Colonic mucosa (tissue), 4 donors: ENCODE measurements around the gene DZANK1. TPM values are rescaled to one million over a fixed set of nuclear protein-coding genes. Genes with fewer than 3 reads are reported as not detected.
"Not testable (repeated sequence)": the region's sequence is repeated elsewhere in the genome, so short reads cannot be mapped to it uniquely, and the experiment has no call there.

ENCODE experiments used
- DNase-seq: peaks from one replicate; pipeline ENCODE4 v3.0.0-alpha.2; 2020
- H3K27ac ChIP-seq: fragments of 200-600 bp; one replicate; pipeline ENCODE4 v1.8.0; 2021
- H3K27me3 ChIP-seq: fragments of 200-600 bp; one replicate; pipeline ENCODE4 v1.8.0; 2021
- H3K36me3 ChIP-seq: fragments of 200-600 bp; one replicate; pipeline ENCODE4 v1.8.0; 2021
- H3K4me1 ChIP-seq: fragments of 200-600 bp; one replicate; pipeline ENCODE4 v1.8.0; 2021; ENCODE audit warnings: mild to moderate bottlenecking
- H3K4me3 ChIP-seq: fragments of 200-600 bp; one replicate; pipeline ENCODE4 v1.8.0; 2021
- H3K9ac ChIP-seq, 2 donors: one replicate each; pipeline ENCODE4 v1.7.0; 2013; ENCODE audit warnings: control low read depth in 2 of 2, low read depth in 2 of 2, low read length in 2 of 2
- H3K9me3 ChIP-seq: fragments of 200-600 bp; one replicate; pipeline ENCODE4 v1.8.0; 2021
- intact Hi-C: fragments of 100-400 bp; cut with DNase I; formaldehyde crosslinking; loops from one replicate; pipeline ENCODE4 v1.14.1; 2022
- microRNA-seq: library from miRNA; unstranded; fragments of <30 nt; microRNA quantifications from one replicate; pipeline ENCODE4, GENCODE V29; 2019
- total RNA-seq, 2 donors: library from RNA; stranded (reverse); fragmentation: NEBNext Ultra II Directional in 1 of 2; extraction: Animal tissue kit (Norgen Biotek cat#: 25700) in 1 of 2; gene quantifications; one replicate each; pipeline ENCODE4 v1.2.1, GENCODE V29; 2021
- TF ChIP-seq, protein P1 (sequence below): fragments of 200-600 bp; IDR thresholded peaks from one replicate; pipeline ENCODE4 v1.8.0; 2022; ENCODE audit warnings: antibody characterized with exemption, mild to moderate bottlenecking
- donor health status: healthy.
- donor health status: DM: no; HTN: no; CAD: no.
- donor health status: DM: no; HTN: no; CAD: no.

The DZANK1 gene
- total RNA-seq, 2 donors from 2014 or later: 1.2 to 1.4 TPM

DNA sequence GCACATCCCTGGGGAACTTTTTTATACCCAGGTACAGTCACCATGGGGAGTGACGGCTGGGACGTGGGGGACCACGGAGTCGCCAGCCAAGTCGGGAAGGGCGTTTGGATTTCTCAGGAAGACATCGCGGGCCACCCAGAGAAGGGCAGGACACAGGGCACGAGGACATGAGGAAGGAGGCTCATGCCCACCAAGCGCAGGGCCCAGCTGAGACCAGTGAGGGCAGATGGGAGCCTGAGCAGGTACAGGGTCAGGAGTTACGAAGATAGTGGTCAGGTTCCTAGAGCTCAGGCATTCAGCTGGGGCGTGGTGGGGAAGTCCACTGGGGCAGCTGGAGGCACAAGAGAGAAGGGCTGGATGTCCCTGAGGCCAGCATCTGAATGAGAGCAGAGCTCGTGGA lies 103.9 kb downstream of the DZANK1 start:
- H3K4me3 ChIP-seq: no peak overlapping the region
- H3K27me3 ChIP-seq: no peaks in the 10 kb centered on the region
- DNase-seq: no peak
- TF ChIP-seq, protein P1, sequence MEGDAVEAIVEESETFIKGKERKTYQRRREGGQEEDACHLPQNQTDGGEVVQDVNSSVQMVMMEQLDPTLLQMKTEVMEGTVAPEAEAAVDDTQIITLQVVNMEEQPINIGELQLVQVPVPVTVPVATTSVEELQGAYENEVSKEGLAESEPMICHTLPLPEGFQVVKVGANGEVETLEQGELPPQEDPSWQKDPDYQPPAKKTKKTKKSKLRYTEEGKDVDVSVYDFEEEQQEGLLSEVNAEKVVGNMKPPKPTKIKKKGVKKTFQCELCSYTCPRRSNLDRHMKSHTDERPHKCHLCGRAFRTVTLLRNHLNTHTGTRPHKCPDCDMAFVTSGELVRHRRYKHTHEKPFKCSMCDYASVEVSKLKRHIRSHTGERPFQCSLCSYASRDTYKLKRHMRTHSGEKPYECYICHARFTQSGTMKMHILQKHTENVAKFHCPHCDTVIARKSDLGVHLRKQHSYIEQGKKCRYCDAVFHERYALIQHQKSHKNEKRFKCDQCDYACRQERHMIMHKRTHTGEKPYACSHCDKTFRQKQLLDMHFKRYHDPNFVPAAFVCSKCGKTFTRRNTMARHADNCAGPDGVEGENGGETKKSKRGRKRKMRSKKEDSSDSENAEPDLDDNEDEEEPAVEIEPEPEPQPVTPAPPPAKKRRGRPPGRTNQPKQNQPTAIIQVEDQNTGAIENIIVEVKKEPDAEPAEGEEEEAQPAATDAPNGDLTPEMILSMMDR: no peak
- no peaks in the 10 kb centered on the region for H3K4me1 ChIP-seq
- no peaks in the 10 kb centered on the region for H3K36me3 ChIP-seq
- H3K9me3 ChIP-seq: no peaks in the 10 kb centered on the region
- H3K9ac ChIP-seq: no peak overlapping the region
- no peak overlapping the region for H3K27ac ChIP-seq
- intact Hi-C loops: no loop called here

- Histone ChIP-seq H3K27ac (no peak overlapping the region), H3K36me3 (no peaks in the 10 kb centered on the region), H3K27me3 (no peaks in the 10 kb centered on the region), H3K9ac (no peak overlapping the region), H3K4me1 (no peaks in the 10 kb centered on the region), H3K4me3 (no peak overlapping the region), H3K9me3 (no peaks in the 10 kb centered on the region)
- intact Hi-C loops: no loop called here
- TF ChIP-seq, protein P1: no peak
- no peak for DNase-seq
Observed at GRCh38 chr20:18361678-18362077, 105.2 kb downstream of the DZANK1 start.

GRCh38 chr20:18360635-18361034 lies 106.2 kb downstream of the DZANK1 start:
- intact Hi-C loops: no loop called here
- no peaks in the 10 kb centered on the region for H3K4me1 ChIP-seq
- no peak overlapping the region for H3K27ac ChIP-seq
- H3K9me3 ChIP-seq: no peaks in the 10 kb centered on the region
- DNase-seq: no peak
- no peaks in the 10 kb centered on the region for H3K27me3 ChIP-seq
- TF ChIP-seq, protein P1: no peak
- H3K4me3 ChIP-seq: no peak overlapping the region
- H3K36me3 ChIP-seq: no peaks in the 10 kb centered on the region
- no peak overlapping the region for H3K9ac ChIP-seq

GRCh38 chr20:18359854-18360253 lies 107.0 kb downstream of the DZANK1 start:
- TF ChIP-seq, protein P1: no peak
- Histone ChIP-seq H3K4me1 (no peaks in the 10 kb centered on the region), H3K36me3 (no peaks in the 10 kb centered on the region), H3K27ac (no peak overlapping the region), H3K4me3 (no peak overlapping the region), H3K27me3 (no peaks in the 10 kb centered on the region), H3K9me3 (no peaks in the 10 kb centered on the region), H3K9ac (no peak overlapping the region)
- no peak for DNase-seq
- intact Hi-C loops: no loop called here

DNA sequence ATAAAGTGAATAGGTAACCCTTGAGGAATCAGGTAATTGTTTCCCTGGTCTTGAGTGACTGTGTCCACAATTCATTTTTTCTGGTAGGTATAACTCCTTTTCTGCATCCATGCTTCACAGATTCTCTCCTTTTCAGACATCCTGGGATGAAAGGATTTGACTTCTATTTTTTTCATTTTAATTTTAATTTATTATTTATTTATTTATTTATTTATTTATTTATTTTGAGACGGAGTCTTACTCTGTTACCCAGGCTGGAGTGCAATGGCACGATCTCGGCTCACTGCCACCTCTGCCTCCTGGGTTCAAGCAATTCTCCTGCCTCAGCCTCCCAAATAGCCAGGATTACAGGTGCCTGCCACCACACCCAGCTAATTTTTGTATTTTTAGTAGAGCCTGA lies 117.1 kb downstream of the DZANK1 start:
- H3K4me3 ChIP-seq, H3K27me3 ChIP-seq, H3K4me1 ChIP-seq, H3K27ac ChIP-seq, H3K36me3 ChIP-seq, DNase-seq, intact Hi-C loops, H3K9ac ChIP-seq, H3K9me3 ChIP-seq: not testable (repeated sequence)

Small RNA genes lying within 50 kb of the gene (microRNA-seq; reads per million reads assigned to microRNA genes)
- gene MIR3192: not detected

Other genes with a start within 250 kb of the DZANK1 start
- gene ZNF133, start 178.5 kb downstream of the DZANK1 start, total RNA-seq: 10 to 100 TPM in 1 of 2 donors, 1 to 10 TPM in 1; 7.4 to 10.9 TPM
- 1 to 10 TPM; 5.5 to 8.9 TPM for gene POLR3F, start 360 bp upstream of the DZANK1 start, total RNA-seq
- 10 to 100 TPM in 1 of 2 donors, 1 to 10 TPM in 1; 5.9 to 10.8 TPM for gene RBBP9, start 30.2 kb upstream of the DZANK1 start, total RNA-seq
- gene SEC23B, start 40.9 kb upstream of the DZANK1 start, total RNA-seq: 10 to 100 TPM; 56.5 to 77.8 TPM
- 10 to 100 TPM; 67.9 to 78.1 TPM for gene SMIM26, start 100.4 kb upstream of the DZANK1 start, total RNA-seq
- 10 to 100 TPM; 17.0 to 21.0 TPM for gene DTD1, start 121.0 kb upstream of the DZANK1 start, total RNA-seq